ENCODE measurements around the gene SLC1A3.

The SLC1A3 gene

DNA sequence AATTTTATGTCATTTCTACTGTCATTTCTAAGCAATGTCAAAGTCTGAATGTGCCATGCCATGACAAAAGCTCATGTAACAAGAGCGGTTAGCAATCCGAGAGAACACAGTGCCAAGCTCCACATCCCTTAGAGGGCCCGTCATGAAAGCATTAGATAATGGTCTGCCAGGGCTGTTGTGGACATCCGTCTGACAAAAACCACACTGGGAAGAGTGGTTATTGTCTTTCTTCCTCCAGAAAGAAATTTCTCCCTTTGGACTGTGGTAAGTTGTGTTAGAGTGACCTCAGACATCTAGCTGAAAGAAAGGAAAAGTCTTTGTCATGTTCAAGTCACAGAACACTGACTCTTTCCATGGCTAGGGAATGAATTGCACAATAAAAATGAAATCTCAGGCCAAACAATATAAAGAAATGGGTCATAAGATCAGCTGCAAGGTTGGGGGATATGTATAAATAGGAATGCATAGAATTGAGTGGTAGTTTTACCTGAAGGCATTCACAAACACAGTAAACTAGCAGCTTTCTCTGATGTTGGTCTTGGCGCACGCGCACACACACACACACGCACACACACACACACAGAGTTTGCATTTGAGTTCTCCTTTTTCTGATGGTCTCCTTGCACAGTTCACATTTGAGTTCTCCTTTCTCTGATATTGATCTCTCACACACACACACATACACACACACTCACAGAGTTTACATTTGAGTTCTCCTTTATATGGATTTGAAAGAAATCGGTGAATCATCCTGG is 5.3 kb downstream of the SLC1A3 start:
- Histone ChIP-seq H3K27ac (no peak overlapping the region), H3K9me3 (no peaks in the 10 kb centered on the region)
- TF ChIP-seq Cebpa-rat (IDR thresholded peaks at IDR 0.05): no peak

DNA sequence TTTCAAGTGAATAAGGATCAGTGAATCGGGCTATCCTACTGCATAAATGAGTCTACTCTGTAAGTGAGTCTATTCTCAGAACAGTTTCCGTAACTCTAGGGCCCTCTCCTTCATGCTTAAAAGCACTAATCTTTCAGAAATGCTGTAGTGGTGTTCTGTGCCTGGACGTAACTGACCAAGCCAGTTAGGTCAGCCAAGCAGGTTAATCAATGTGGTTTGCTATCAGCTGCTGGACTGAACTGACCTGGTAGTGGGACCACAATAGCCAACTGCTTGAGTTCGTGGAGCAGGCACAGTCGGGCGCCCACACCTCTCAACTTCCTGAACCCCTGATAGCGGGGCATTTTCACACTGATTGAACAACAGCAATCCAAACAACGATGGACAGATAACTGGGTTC is 6.8 kb downstream of the SLC1A3 start:
- no peak for TF ChIP-seq Cebpa-rat (IDR thresholded peaks at IDR 0.05)
- no peak overlapping the region for H3K9ac ChIP-seq
- no peaks in the 10 kb centered on the region for H4K20me1 ChIP-seq
- no peaks in the 10 kb centered on the region for H3K4me1 ChIP-seq
- no peaks in the 10 kb centered on the region for H3K9me3 ChIP-seq
- no peak overlapping the region for H3K4me3 ChIP-seq
- no peak overlapping the region for H3K27ac ChIP-seq
- no peak overlapping the region for H3K4me2 ChIP-seq
- H3K36me3 ChIP-seq: no peaks in the 10 kb centered on the region
- H3K27me3 ChIP-seq: 0 out of 2 replicates have a peak, but pooled peaks cover 2% of the 10 kb centered on the region

More for the DNA sequence above, 5.3 kb downstream of the SLC1A3 start:
- no peak overlapping the region for H3K9ac ChIP-seq
- peaks cover 14% of the 10 kb centered on the region for H3K27me3 ChIP-seq
- peaks cover under 1% of the 10 kb centered on the region; the same call in 1 of the 2 replicates for H3K4me1 ChIP-seq
- H3K4me3 ChIP-seq: no peak overlapping the region
- no peaks in the 10 kb centered on the region for H3K36me3 ChIP-seq
- H4K20me1 ChIP-seq: no peaks in the 10 kb centered on the region
- H3K4me2 ChIP-seq: no peak overlapping the region

DNA sequence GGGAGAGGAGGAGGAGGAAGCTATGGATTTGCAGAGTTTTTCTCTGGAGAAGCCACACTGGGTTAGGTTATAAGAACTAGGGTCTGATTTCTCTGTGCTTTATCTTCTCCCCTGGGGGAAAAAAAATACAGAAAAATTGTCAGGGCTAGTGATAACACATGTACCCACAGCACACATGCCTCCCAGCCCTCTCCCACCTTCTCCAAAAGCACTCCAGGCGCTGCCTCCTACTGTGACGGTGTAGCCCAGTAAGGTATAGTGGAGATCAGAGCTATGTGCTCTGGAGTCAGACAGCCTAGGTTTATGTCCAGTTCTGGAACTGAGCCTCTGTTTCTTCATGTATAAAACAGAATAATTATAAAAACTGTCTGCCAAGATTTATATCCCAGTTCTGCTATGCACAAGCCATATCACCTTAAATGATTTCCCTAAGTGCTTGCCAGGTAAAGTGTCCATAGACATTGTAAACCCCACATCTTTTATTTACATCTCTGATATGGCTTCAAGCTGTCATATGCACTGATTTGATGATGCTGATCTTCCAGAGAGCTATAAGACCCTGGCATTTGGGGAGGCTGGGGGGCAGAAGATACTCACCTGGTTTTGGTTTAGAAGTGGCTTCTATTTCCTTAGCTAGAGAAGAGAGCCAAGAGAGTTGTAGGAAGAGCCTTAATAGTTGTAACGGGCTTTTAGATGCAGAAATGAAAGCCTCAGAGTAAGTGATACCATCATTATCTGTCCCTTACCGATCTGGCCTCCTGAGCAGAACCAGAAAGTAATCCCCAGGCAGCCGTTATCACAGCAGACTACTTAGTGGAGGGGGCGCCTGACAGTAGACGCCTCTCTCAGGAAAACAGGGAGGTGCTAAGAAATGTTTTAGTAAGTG is 7.6 kb downstream of the SLC1A3 start:
- Histone ChIP-seq H3K36me3 (no peaks in the 10 kb centered on the region), H3K9me3 (no peaks in the 10 kb centered on the region), H3K4me1 (no peaks in the 10 kb centered on the region), H3K9ac (no peak overlapping the region), H3K27ac (no peak overlapping the region), H3K27me3 (no peaks in the 10 kb centered on the region), H3K4me3 (no peak overlapping the region), H4K20me1 (no peaks in the 10 kb centered on the region), H3K4me2 (no peak overlapping the region)
- TF ChIP-seq Cebpa-rat (IDR thresholded peaks at IDR 0.05): no peak

DNA sequence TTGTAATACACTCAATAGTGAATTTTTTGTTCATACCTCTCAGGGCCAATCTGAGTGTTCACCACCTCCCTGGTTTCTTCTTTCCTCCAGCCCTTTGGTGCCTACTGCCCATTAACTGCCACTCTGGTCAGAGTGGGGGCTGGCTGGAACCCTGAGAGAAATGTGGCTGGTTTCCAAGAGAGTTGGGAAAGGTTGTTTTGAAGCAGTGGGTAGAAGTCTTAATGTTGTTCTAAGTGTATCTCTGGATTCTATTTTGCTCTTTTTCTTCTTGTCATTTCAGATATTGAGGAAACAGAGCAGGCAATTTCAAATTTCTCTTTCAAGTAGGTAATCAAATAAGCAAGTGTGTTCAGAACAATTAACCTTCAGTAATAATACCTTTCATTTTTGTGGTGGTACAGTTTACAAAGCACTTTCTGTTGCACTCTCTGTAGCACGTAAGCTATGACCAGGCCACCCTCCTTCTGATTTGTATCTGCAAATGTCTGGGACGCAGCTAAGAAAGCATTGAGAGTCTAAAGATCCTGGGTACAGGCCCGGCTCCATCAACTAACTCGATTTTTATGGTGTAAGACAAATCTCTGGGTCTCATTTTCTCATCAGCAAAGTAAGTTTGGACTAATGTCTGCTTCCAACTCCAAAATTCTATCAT is 8.4 kb downstream of the SLC1A3 start:
- TF ChIP-seq Cebpa-rat (IDR thresholded peaks at IDR 0.05): no peak
- Histone ChIP-seq H3K4me2 (no peak overlapping the region), H3K4me1 (no peaks in the 10 kb centered on the region), H3K9ac (no peak overlapping the region), H3K27me3 (no peaks in the 10 kb centered on the region), H3K27ac (no peak overlapping the region), H3K36me3 (no peaks in the 10 kb centered on the region), H3K4me3 (no peak overlapping the region), H4K20me1 (no peaks in the 10 kb centered on the region), H3K9me3 (no peaks in the 10 kb centered on the region)

DNA sequence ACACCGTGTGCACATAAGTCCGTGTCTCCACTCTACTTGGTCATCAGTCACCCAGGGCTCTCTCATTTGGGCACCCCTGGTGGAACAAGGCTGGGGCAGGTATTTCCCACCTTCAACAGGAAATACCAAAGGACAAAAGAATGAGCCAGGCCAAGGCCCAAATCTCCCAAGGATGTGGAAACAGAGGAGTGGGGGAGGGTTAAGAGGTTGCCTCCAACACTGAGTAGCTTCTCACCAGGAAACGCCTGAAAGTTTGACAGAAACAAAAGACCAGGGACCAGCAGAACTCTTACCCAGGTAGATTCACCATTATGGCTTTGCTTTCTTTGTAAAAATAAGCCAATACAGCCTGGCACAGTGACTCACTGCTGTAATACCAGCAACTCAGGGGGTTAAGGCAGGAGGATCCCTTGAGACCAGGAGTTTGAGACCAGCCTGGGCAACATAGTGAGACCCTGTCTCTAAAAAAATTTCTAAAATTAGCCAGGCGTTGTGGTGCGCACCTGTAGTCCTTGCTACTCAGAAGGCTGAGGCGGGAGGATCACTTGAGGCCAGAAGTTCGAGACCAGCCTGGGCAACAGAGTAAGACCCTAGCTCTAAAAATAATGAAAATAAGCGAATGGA is 12.7 kb downstream of the SLC1A3 start:
- Histone ChIP-seq H3K9ac (no peak overlapping the region), H3K4me3 (no peak overlapping the region), H4K20me1 (no peaks in the 10 kb centered on the region), H3K27me3 (no peaks in the 10 kb centered on the region), H3K36me3 (no peaks in the 10 kb centered on the region), H3K4me2 (no peak overlapping the region), H3K9me3 (no peaks in the 10 kb centered on the region), H3K27ac (no peak overlapping the region), H3K4me1 (no peaks in the 10 kb centered on the region)
- no peak for TF ChIP-seq Cebpa-rat (IDR thresholded peaks at IDR 0.05)

DNA sequence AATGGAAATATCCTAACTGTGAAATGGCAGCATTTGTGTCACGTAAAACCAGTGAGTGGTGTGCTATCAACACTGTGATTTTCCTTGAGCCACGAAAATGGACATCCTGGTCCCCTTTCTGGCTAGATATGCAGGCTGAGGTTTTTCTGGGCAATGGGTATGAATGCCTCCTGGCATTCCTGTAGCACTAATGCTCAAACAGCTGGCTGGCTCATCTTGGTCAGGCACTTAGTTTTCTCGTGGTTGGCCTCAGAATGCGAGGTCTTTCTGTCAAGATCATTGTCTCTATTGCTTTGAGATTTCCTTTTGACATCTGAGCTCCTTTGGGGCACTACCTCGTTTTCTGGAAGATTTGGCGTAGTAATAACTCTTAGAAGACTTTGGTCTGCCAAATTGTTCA is 15.6 kb downstream of the SLC1A3 start:
- no peaks in the 10 kb centered on the region for H3K4me1 ChIP-seq
- H3K27ac ChIP-seq: no peak overlapping the region
- no peaks in the 10 kb centered on the region for H3K36me3 ChIP-seq
- no peak overlapping the region for H3K4me2 ChIP-seq
- TF ChIP-seq Cebpa-rat (IDR thresholded peaks at IDR 0.05): no peak
- no peaks in the 10 kb centered on the region for H4K20me1 ChIP-seq
- no peaks in the 10 kb centered on the region for H3K9me3 ChIP-seq
- no peak overlapping the region for H3K9ac ChIP-seq
- no peak overlapping the region for H3K4me3 ChIP-seq
- H3K27me3 ChIP-seq: no peaks in the 10 kb centered on the region

DNA sequence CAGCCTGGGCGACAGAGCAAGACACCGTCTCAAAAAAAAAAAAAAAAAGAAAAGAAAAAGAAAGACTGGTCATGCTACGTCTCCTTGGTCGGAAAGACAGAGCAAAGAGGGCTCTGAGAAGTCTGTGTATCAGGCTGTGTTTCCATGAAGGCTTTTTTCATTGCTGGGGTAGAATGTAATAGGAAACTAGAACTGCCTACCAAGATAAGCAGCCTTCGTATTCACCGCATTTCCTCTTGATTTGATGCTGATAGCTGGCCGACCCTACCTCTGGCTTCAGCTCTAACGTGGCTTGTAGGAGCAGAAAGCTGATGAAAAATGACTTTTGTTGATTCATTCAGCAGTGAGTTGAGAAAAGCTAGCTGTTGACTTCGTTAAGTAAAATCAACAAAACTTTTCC is 17.4 kb downstream of the SLC1A3 start:
- no peak overlapping the region for H3K27ac ChIP-seq
- H3K4me2 ChIP-seq: no peak overlapping the region
- no peaks in the 10 kb centered on the region for H3K27me3 ChIP-seq
- H3K9me3 ChIP-seq: no peaks in the 10 kb centered on the region
- no peaks in the 10 kb centered on the region for H3K36me3 ChIP-seq
- H3K4me1 ChIP-seq: no peaks in the 10 kb centered on the region
- no peak overlapping the region for H3K4me3 ChIP-seq
- H4K20me1 ChIP-seq: no peaks in the 10 kb centered on the region
- no peak for TF ChIP-seq Cebpa-rat (IDR thresholded peaks at IDR 0.05)
- no peak overlapping the region for H3K9ac ChIP-seq

DNA sequence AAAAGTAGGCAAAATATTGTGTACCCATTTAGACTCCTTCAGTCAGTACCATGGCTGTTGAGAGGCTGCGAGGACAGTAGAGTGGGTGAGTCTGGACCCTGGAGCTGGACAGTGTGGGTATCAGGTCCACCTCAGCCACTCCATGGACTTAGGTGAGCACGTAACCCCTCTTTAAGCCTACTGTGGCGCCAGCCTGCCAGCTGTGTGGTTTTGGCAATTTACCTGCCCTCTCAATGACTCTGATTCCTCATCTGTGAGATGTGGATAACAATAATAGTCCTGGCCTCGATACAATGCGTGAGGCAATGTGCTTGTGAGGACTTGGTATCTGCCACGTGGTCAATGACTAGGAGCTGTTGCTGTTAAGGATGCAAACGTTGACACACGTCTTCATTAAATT is 17.9 kb downstream of the SLC1A3 start:
- no peaks in the 10 kb centered on the region for H3K36me3 ChIP-seq
- no peak overlapping the region for H3K4me2 ChIP-seq
- H3K27me3 ChIP-seq: no peaks in the 10 kb centered on the region
- H3K27ac ChIP-seq: no peak overlapping the region
- no peak overlapping the region for H3K9ac ChIP-seq
- H4K20me1 ChIP-seq: no peaks in the 10 kb centered on the region
- H3K9me3 ChIP-seq: no peaks in the 10 kb centered on the region
- H3K4me3 ChIP-seq: no peak overlapping the region
- no peaks in the 10 kb centered on the region for H3K4me1 ChIP-seq
- TF ChIP-seq Cebpa-rat (IDR thresholded peaks at IDR 0.05): no peak

DNA sequence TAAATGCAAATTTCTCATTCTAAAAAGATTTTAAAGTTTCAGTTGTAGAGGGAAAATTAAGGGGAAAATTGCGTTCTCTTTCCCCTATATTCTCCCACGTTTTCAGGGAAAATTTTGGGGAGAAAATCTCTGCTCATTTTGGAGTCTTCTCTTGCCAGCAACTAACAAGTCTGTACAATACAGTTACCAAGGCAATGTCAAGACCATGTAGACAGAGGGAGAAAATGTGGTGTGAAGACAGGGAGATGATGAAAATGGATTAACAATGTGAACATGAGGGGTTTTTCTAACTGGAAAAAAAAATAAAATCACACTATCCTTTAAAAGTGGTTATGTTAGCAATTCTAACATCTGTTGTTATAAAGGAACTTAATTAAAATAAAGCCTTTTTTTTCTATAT is 22.3 kb downstream of the SLC1A3 start:
- H3K9me3 ChIP-seq: no peaks in the 10 kb centered on the region
- H3K27ac ChIP-seq: no peak overlapping the region
- no peak overlapping the region for H3K4me3 ChIP-seq
- TF ChIP-seq Cebpa-rat (IDR thresholded peaks at IDR 0.05): no peak
- no peak overlapping the region for H3K9ac ChIP-seq
- H4K20me1 ChIP-seq: no peaks in the 10 kb centered on the region
- no peaks in the 10 kb centered on the region for H3K27me3 ChIP-seq
- no peak overlapping the region for H3K4me2 ChIP-seq
- H3K36me3 ChIP-seq: no peaks in the 10 kb centered on the region
- no peaks in the 10 kb centered on the region for H3K4me1 ChIP-seq
